PC-9 (cell line): Measurements from ENCODE around the gene MPPED2.

ENCODE experiments used
- EZH2 ChIP-seq: fragments of 200-600 bp; sonication (generic); IDR thresholded peaks from 2 replicates; pipeline ENCODE4 v1.8.0; 2017; ENCODE audit warnings: antibody characterized with exemption, low read depth
- TF ChIP-seq, protein P1 (sequence below): fragments of 200-600 bp; sonication (generic); conservative IDR thresholded peaks from 2 replicates; pipeline ENCODE4 v1.6.1; 2017; ENCODE audit warnings: mixed run types, antibody characterized with exemption, mild to moderate bottlenecking, moderate library complexity

DNA sequence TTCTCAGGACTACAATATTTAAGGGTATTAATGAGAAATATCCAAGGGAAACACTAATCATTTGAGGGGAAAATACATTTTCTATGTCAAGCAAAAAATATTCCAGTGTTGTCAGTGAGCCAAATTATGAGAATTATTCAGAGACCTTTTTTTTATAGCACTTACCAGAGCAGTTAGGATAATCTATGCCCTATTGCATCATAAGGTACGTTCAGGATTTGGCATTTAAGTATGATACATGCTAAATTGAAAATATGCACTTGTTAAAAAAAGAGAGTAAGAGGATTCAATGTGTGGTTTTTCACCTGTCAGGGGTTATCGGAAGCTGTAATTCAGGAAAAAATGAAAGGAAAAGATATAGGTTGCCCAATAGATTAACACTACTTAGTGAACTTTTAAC lies 17.2 kb upstream of the MPPED2 start:
- TF ChIP-seq EZH2: no peak
- TF ChIP-seq, protein P1, sequence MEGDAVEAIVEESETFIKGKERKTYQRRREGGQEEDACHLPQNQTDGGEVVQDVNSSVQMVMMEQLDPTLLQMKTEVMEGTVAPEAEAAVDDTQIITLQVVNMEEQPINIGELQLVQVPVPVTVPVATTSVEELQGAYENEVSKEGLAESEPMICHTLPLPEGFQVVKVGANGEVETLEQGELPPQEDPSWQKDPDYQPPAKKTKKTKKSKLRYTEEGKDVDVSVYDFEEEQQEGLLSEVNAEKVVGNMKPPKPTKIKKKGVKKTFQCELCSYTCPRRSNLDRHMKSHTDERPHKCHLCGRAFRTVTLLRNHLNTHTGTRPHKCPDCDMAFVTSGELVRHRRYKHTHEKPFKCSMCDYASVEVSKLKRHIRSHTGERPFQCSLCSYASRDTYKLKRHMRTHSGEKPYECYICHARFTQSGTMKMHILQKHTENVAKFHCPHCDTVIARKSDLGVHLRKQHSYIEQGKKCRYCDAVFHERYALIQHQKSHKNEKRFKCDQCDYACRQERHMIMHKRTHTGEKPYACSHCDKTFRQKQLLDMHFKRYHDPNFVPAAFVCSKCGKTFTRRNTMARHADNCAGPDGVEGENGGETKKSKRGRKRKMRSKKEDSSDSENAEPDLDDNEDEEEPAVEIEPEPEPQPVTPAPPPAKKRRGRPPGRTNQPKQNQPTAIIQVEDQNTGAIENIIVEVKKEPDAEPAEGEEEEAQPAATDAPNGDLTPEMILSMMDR: no peak
